Natural killer cell (primary cell): ENCODE results near the gene ICAM3. TPM values are rescaled to one million over a fixed set of nuclear protein-coding genes. Genes with fewer than 3 reads are reported as not detected.

ENCODE experiments used
- ATAC-seq, 3 donors: fragments of 150-1000 bp in 2 of 3; fragments of 200-7000 bp in 1 of 3; cut with Tn5 transposase; 1 replicate in 1 of 3; 2 replicates in 2 of 3; pipeline ENCODE4 v1.10.0; 2021; ENCODE audit warnings: mild to moderate bottlenecking in 2 of 3, moderate library complexity in 2 of 3
- DNase-seq, 2 donors: peaks; one replicate each; pipeline versions ENCODE4 v3.0.0 to v3.0.0-alpha.2; 2013 to 2021; ENCODE audit warnings: mixed read lengths in 1 of 2
- H3K27ac ChIP-seq: one replicate; pipeline ENCODE4 v1.5.1; 2013; ENCODE audit warnings: mild to moderate bottlenecking, low read length
- H3K27me3 ChIP-seq: one replicate; pipeline ENCODE4 v1.6.1; 2013; ENCODE audit warnings: low read length; ENCODE audit not compliant: control insufficient read depth, insufficient read depth
- H3K36me3 ChIP-seq: one replicate; pipeline ENCODE4 v1.6.1; 2013; ENCODE audit warnings: low read length; ENCODE audit not compliant: control insufficient read depth, insufficient read depth
- H3K4me1 ChIP-seq: one replicate; pipeline ENCODE4 v1.6.1; 2013; ENCODE audit warnings: low read length; ENCODE audit not compliant: control insufficient read depth, insufficient read depth
- H3K4me3 ChIP-seq: one replicate; pipeline ENCODE4 v1.5.1; 2013; ENCODE audit warnings: low read length
- H3K9me3 ChIP-seq: one replicate; pipeline ENCODE4 v1.6.1; 2013; ENCODE audit warnings: low read length; ENCODE audit not compliant: control insufficient read depth, insufficient read depth
- H3K27ac Mint-ChIP-seq, 2 donors: one replicate each; pipeline ENCODE4 v1.8.0; 2022; ENCODE audit warnings: mild to moderate bottlenecking in 2 of 2, mixed read lengths in 2 of 2, moderate library complexity in 1 of 2
- H3K27me3 Mint-ChIP-seq, 2 donors: one replicate each; pipeline ENCODE4 v1.8.0; 2022; ENCODE audit warnings: low read depth in 2 of 2, mixed read lengths in 2 of 2
- H3K36me3 Mint-ChIP-seq: one replicate; pipeline ENCODE4 v1.8.0; 2022; ENCODE audit warnings: mixed read lengths
- H3K4me1 Mint-ChIP-seq, 2 donors: one replicate each; pipeline ENCODE4 v1.8.0; 2022; ENCODE audit warnings: mixed read lengths in 2 of 2
- H3K4me3 Mint-ChIP-seq: one replicate; pipeline ENCODE4 v1.8.0; 2022; ENCODE audit warnings: mild to moderate bottlenecking, moderate library complexity, mixed read lengths
- H3K9me3 Mint-ChIP-seq, 2 donors: one replicate each; pipeline ENCODE4 v1.8.0; 2022; ENCODE audit warnings: mixed read lengths in 2 of 2
- CTCF ChIP-seq: fragments of 200-600 bp; IDR thresholded peaks from one replicate; pipeline ENCODE4 v1.8.0; 2022; ENCODE audit warnings: antibody characterized with exemption
- WGBS: methylation state at CpG from one replicate; pipeline ENCODE4 v1.1.7; 2013; ENCODE audit warnings: missing lambda C conversion rate; ENCODE audit not compliant: insufficient coverage; 5-methylcytosine and 5-hydroxymethylcytosine counted together
- intact Hi-C: fragments of 100-400 bp; cut with micrococcal nuclease; formaldehyde crosslinking; loops from one replicate; pipeline ENCODE4 v1.14.2; 2022
- total RNA-seq, 4 donors: library from RNA; stranded (reverse); fragments of 120-200 nt in 1 of 4; gene quantifications; one replicate each; pipeline versions ENCODE4 v1.2.3 to v1.2.4, GENCODE V29; 2013 to 2022

Gene ICAM3
- total RNA-seq, 3 donors from 2014 or later (not counting 1 experiment from before 2014, with no cell fraction given), result 189 to 224 (median 199) TPM

- TF ChIP-seq CTCF, result no peak
- H3K4me3 ChIP-seq, result peak overlapping the region; percentile 15
- Mint-ChIP-seq H3K27me3 (peaks cover 7 to 40% of the 10 kb centered on the region in 2 donors), H3K36me3 (no peaks in the 10 kb centered on the region), H3K9me3 (no peaks in the 10 kb centered on the region), H3K4me3 (peak overlapping the region; percentile 86), H3K4me1 (peaks cover 49 to 74% of the 10 kb centered on the region in 2 donors), H3K27ac (peak overlapping the region; percentile 63 to 71)
- WGBS, result 2% methylated on average over 49 of the region's 49 CpGs
- peaks cover 96% of the 10 kb centered on the region for H3K4me1 ChIP-seq
- no peak overlapping the region for H3K27ac ChIP-seq
- peaks cover 65% of the 10 kb centered on the region for H3K27me3 ChIP-seq
- DNase-seq, result peak; percentile 34 to 48
- intact Hi-C loops, result loop anchor here (2.0 to 5.0 kb wide), 2 partner anchors 21 to 221 kb away; partner anchors contain the start of gene ICAM1
- H3K36me3 ChIP-seq, result no peaks in the 10 kb centered on the region
- ATAC-seq, result no peak
- no peaks in the 10 kb centered on the region for H3K9me3 ChIP-seq
Observed at GRCh38 chr19:10291554-10292205, 47.7 kb downstream of the ICAM3 start.

GRCh38 chr19:10290876-10291553 lies 48.4 kb downstream of the ICAM3 start:
- DNase-seq (peak; percentile 43 to 74), ATAC-seq (peak; percentile 17 to 31 (median 17))
- intact Hi-C loops, result loop anchor here (2.0 to 5.0 kb wide), 2 partner anchors 20 to 221 kb away; partner anchors contain the start of gene ICAM1
- no peak for TF ChIP-seq CTCF
- Mint-ChIP-seq H3K4me1 (peaks cover 49 to 79% of the 10 kb centered on the region in 2 donors), H3K27me3 (peaks cover 7 to 40% of the 10 kb centered on the region in 2 donors), H3K27ac (peak overlapping the region; percentile 63 to 71), H3K9me3 (no peaks in the 10 kb centered on the region), H3K36me3 (no peaks in the 10 kb centered on the region), H3K4me3 (peak overlapping the region; percentile 86)
- peaks cover 1% of the 10 kb centered on the region for H3K36me3 ChIP-seq
- under 1% methylated on average over 57 of the region's 57 CpGs for WGBS
- peaks cover 65% of the 10 kb centered on the region for H3K27me3 ChIP-seq
- H3K4me3 ChIP-seq, result peak overlapping the region; percentile 15
- H3K4me1 ChIP-seq, result peaks cover 99% of the 10 kb centered on the region
- H3K9me3 ChIP-seq, result no peaks in the 10 kb centered on the region
- no peak overlapping the region for H3K27ac ChIP-seq

GRCh38 chr19:10290357-10290875 lies 49.0 kb downstream of the ICAM3 start:
- no peak for TF ChIP-seq CTCF
- Histone ChIP-seq H3K4me1 (peaks cover 97% of the 10 kb centered on the region), H3K27ac (no peak overlapping the region), H3K9me3 (no peaks in the 10 kb centered on the region), H3K4me3 (peak overlapping the region; percentile 15), H3K36me3 (peaks cover 7% of the 10 kb centered on the region), H3K27me3 (peaks cover 65% of the 10 kb centered on the region)
- Mint-ChIP-seq H3K9me3 (no peaks in the 10 kb centered on the region), H3K27me3 (peaks cover 7 to 40% of the 10 kb centered on the region in 2 donors), H3K27ac (peak overlapping the region; percentile 9 to 63), H3K4me1 (peaks cover 47 to 73% of the 10 kb centered on the region in 2 donors), H3K36me3 (peaks cover 4% of the 10 kb centered on the region), H3K4me3 (peak overlapping the region; percentile 86)
- intact Hi-C loops, result loop anchor here (2.0 to 5.0 kb wide), 2 partner anchors 20 to 222 kb away; partner anchors contain the start of gene ICAM1
- DNase-seq, result peak in 1 of 2 donors; percentile 42
- WGBS, result 2% methylated on average over 30 of the region's 30 CpGs
- no peak for ATAC-seq
